Astrocyte of the spinal cord (primary cell): ENCODE measurements around the gene SH2D7.

Experiments used
- DNase-seq: peaks from one replicate; pipeline ENCODE4 v3.0.0; 2011; ENCODE audit warnings: low read depth, low spot score
- H3K4me3 ChIP-seq: 2 replicates; pipeline ENCODE4 v1.5.1; 2011; ENCODE audit warnings: low read depth, mild to moderate bottlenecking, low read length, moderate library complexity
- CTCF ChIP-seq: IDR thresholded peaks from 2 replicates; pipeline ENCODE4 v1.5.1; 2012; ENCODE audit warnings: low read depth, mild to moderate bottlenecking, low read length, inconsistent platforms
- in situ Hi-C: cut with HindIII; loops from 2 replicates; pipeline ENCODE4 v1.10.0; 2017; ENCODE audit warnings: low sequenced_read_pairs

SH2D7 gene

GRCh38 chr15:78049691-78050440 lies 42.5 kb upstream of the SH2D7 start:
- no peak for TF ChIP-seq CTCF
- peak; percentile 66 for DNase-seq
- in situ Hi-C loops = no loop called here
- H3K4me3 ChIP-seq = no peak overlapping the region

- no peak overlapping the region for H3K4me3 ChIP-seq
- in situ Hi-C loops = no loop called here
Measured at GRCh38 chr15:78050441-78050809, 41.9 kb upstream of the SH2D7 start.

GRCh38 chr15:78050826-78051225 lies 41.5 kb upstream of the SH2D7 start:
- TF ChIP-seq CTCF = no peak
- no peak for DNase-seq
- H3K4me3 ChIP-seq = no peak overlapping the region
- in situ Hi-C loops = no loop called here

More at GRCh38 chr15:78050441-78050809, 41.9 kb upstream of the SH2D7 start:
- no peak for DNase-seq
- TF ChIP-seq CTCF = no peak

GRCh38 chr15:78051596-78051995 lies 40.8 kb upstream of the SH2D7 start:
- in situ Hi-C loops = no loop called here
- TF ChIP-seq CTCF = no peak
- no peak for DNase-seq
- H3K4me3 ChIP-seq = no peak overlapping the region

- TF ChIP-seq CTCF = no peak
- H3K4me3 ChIP-seq = no peak overlapping the region
- in situ Hi-C loops = no loop called here
- peak; percentile 49 for DNase-seq
Measured at GRCh38 chr15:78052001-78052401, 40.4 kb upstream of the SH2D7 start.

GRCh38 chr15:78052545-78052944 lies 39.8 kb upstream of the SH2D7 start:
- no peak overlapping the region for H3K4me3 ChIP-seq
- DNase-seq = no peak
- no peak for TF ChIP-seq CTCF
- in situ Hi-C loops = no loop called here
